ENCODE measurements around the gene COPZ2. TPM values are rescaled to one million over a fixed set of nuclear protein-coding genes. Genes with fewer than 3 reads are reported as not detected.
"Not testable (repeated sequence)": the region's sequence is repeated elsewhere in the genome, so short reads cannot be mapped to it uniquely, and the experiment has no call there.

Gene COPZ2
- total RNA-seq, 6 experiments from 2014 or later: 209 to 260 (median 211) TPM

DNA sequence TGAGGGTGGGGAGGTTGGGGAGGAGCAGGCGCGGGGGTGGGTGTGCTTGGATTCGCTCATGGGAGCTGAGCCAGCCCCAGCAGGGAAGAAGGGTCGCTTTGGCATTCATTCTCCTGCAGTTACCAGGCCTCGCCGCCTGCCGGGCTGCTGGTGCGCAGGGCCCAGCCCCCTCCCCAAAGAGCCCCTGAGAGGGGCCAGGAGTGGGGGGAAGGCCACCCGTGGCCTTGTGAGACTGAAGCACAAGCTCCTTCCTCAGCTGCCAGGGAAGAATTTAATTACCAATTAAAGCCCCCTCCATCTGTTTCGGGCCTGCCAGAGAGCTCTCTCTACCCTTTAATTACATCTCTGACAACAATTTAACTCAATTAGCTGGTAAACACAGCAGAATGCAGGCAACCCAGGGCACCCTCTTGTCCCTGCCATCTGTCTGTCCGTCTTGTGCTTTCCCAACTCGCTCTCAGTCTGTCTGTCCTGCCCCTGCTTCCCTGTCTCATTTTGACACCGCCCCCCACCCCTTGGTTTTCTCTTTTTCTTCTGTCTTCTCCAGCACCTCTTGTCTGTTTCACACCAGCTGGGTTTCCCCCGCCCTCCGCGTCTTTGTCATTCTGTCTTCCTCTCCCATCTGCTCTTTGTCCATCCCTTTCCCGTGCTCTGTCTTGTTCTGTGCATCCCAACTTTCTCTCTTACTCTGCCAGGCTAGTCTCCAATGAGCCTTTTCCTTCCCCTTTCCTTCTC lies 34.0 kb downstream of the COPZ2 start:
- TF ChIP-seq CTCF (IDR thresholded peaks at IDR 0.05): no peak
- H3K36me3 Mint-ChIP-seq (ENCODE audit: low read depth): no peaks in the 10 kb centered on the region
- no peaks in the 10 kb centered on the region for H3K9me3 Mint-ChIP-seq
- peak overlapping the region; percentile 98 for H3K27ac Mint-ChIP-seq
- peaks cover 2% of the 10 kb centered on the region for H3K27me3 Mint-ChIP-seq (ENCODE audit: insufficient read depth)
- peaks cover 57% of the 10 kb centered on the region for H3K4me1 Mint-ChIP-seq (ENCODE audit: low read depth)
- no peak for DNase-seq
- no peak overlapping the region for H3K4me3 Mint-ChIP-seq

DNA sequence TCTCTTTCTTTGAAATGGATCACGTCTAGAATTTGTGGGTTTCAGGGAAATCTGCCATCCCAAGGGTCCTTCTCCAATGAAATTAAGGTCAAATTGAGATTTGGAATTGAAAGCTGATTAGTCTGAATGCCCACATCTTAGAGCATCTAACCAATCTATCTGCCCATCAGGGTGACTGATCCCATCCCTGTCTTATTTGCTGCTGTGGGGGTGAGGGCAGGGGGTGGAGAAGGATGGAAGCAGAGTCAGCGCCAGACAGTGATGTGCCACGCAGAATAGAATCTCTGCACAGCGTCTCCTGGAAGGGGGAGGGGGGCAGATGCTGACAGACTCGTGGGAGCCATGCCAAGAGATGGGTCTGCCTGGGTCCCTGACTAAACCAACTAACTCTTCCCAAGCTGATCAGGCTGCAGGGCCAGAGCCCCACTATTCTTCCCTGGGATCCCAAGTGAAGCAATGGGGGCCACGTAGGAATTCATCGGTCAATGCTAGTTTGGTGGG lies 34.6 kb downstream of the COPZ2 start:
- Mint-ChIP-seq H3K27ac (peak overlapping the region; percentile 98), H3K27me3 (ENCODE audit: insufficient read depth) (peaks cover 2% of the 10 kb centered on the region), H3K4me1 (ENCODE audit: low read depth) (peaks cover 57% of the 10 kb centered on the region), H3K36me3 (ENCODE audit: low read depth) (no peaks in the 10 kb centered on the region), H3K9me3 (no peaks in the 10 kb centered on the region), H3K4me3 (no peak overlapping the region)
- no peak for DNase-seq
- no peak for TF ChIP-seq CTCF (IDR thresholded peaks at IDR 0.05)

DNA sequence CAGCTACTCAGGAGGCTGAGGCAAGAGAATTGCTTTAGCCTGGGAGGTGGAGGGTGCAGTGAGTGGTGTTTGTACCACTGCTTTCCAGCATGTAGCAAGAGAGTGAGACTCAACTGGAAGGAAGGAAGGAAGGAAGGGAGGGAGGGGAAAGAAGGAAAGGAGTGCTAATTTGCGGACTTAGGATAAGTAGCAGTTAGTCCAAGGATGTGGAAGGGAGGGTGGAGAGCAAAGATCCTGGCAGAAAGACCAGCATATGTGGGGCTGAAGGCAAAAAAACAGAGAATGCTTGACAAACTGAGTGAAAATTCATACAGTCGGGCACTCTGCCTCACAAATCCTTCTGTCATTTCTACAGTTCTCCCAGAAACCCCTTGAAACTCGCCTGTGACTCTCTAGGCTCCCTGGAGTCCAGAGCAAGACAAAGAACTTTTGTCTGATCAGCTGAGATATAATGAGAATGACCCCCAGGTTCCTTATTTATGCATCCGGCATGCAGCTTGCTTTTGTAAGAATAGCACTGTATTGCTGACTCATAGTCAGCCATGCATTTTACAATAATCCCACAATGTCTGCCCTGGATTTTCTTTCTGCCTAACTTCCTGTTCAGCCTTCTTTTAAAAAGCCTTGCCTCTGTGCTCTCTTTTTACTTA lies 35.2 kb downstream of the COPZ2 start:
- peak overlapping the region; percentile 29 for H3K4me3 Mint-ChIP-seq
- DNase-seq: peak; percentile 65
- no peak for TF ChIP-seq CTCF (IDR thresholded peaks at IDR 0.05)
- H3K36me3 Mint-ChIP-seq (ENCODE audit: low read depth): no peaks in the 10 kb centered on the region
- H3K9me3 Mint-ChIP-seq: no peaks in the 10 kb centered on the region
- H3K4me1 Mint-ChIP-seq (ENCODE audit: low read depth): peaks cover 57% of the 10 kb centered on the region
- H3K27me3 Mint-ChIP-seq (ENCODE audit: insufficient read depth): peaks cover 2% of the 10 kb centered on the region
- H3K27ac Mint-ChIP-seq: peak overlapping the region; percentile 98

DNA sequence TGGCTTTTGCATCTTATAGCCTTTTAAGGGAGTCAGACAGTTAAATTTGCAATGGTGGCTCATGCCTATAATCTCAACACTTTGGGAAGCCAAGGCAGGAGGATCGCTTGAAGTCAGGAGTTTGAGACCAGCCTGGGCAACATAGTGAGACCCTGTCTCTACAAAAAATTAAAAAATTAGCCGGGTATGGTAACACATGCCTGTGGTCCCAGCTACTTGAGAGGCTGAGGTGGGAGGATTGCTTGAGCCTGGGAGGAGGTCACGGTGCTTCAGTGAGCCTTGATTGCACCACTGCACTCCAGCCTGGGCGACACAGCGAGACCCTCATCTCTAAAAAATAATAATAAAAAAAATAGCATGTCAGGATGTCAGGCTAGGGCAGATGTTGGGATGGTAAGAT lies 35.9 kb downstream of the COPZ2 start:
- H3K27ac Mint-ChIP-seq: peak overlapping the region; percentile 98

GRCh38 chr17:48001197-48001596 lies 36.4 kb downstream of the COPZ2 start:
- peaks cover 56% of the 10 kb centered on the region for H3K4me1 Mint-ChIP-seq (ENCODE audit: low read depth)
- H3K27ac Mint-ChIP-seq: peak overlapping the region; percentile 98

More for the DNA sequence above, 35.9 kb downstream of the COPZ2 start:
- H3K4me1 Mint-ChIP-seq (ENCODE audit: low read depth): peaks cover 57% of the 10 kb centered on the region
- H3K9me3 Mint-ChIP-seq; H3K27me3 Mint-ChIP-seq (ENCODE audit: insufficient read depth); H3K36me3 Mint-ChIP-seq (ENCODE audit: low read depth); DNase-seq; H3K4me3 Mint-ChIP-seq: not testable (repeated sequence)

More at GRCh38 chr17:48001197-48001596, 36.4 kb downstream of the COPZ2 start:
- H3K9me3 Mint-ChIP-seq: no peaks in the 10 kb centered on the region
- H3K36me3 Mint-ChIP-seq (ENCODE audit: low read depth): no peaks in the 10 kb centered on the region
- TF ChIP-seq CTCF (IDR thresholded peaks at IDR 0.05): no peak
- no peak overlapping the region for H3K4me3 Mint-ChIP-seq
- peaks cover 2% of the 10 kb centered on the region for H3K27me3 Mint-ChIP-seq (ENCODE audit: insufficient read depth)
- no peak for DNase-seq

All from HFFc6 (cell line).